ENCODE measurements around the gene NSMF.

Gene NSMF

GRCh38 chr9:137430723-137431415 is 28.3 kb downstream of the NSMF start:
- Histone ChIP-seq H3K9me3 (ENCODE audit: insufficient read depth, low read depth, low read length) (no peaks in the 10 kb centered on the region), H2AFZ (ENCODE audit: low read length) (no peak overlapping the region), H4K20me1 (ENCODE audit: insufficient read depth, low read length, poor library complexity, severe bottlenecking) (no peaks in the 10 kb centered on the region), H3K9me2 (replicated peaks; ENCODE audit: low read depth, low read length) (no peaks in the 10 kb centered on the region), H3K9ac (ENCODE audit: low read depth, low read length, poor library complexity, severe bottlenecking) (no peak overlapping the region), H3K4me2 (ENCODE audit: low read depth, low read length, poor library complexity, severe bottlenecking) (no peak overlapping the region), H3F3A (ENCODE audit: low read depth) (no peaks in the 10 kb centered on the region), H3K27me3 (ENCODE audit: insufficient read depth, low read length, poor library complexity, severe bottlenecking) (no peaks in the 10 kb centered on the region), H3K79me2 (ENCODE audit: insufficient read depth, low read length) (no peaks in the 10 kb centered on the region), H3K4me3 (ENCODE audit: low read length, poor library complexity, severe bottlenecking) (no peak overlapping the region), H3K36me3 (ENCODE audit: insufficient read depth, low read length) (no peaks in the 10 kb centered on the region), H3K4me1 (ENCODE audit: insufficient read depth, low read length, poor library complexity, severe bottlenecking) (no peaks in the 10 kb centered on the region)
- TF ChIP-seq EZH2phosphoT487 (IDR thresholded peaks at IDR 0.05; ENCODE audit: borderline replicate concordance) (no peak), CTCF (conservative IDR thresholded peaks at IDR 0.05; ENCODE audit: low read length) (no peak)

- TF ChIP-seq EZH2phosphoT487 (IDR thresholded peaks at IDR 0.05; ENCODE audit: borderline replicate concordance), result no peak
- TF ChIP-seq CTCF (conservative IDR thresholded peaks at IDR 0.05; ENCODE audit: low read length), result no peak
- H3K9me3 ChIP-seq (ENCODE audit: insufficient read depth, low read depth, low read length), result no peaks in the 10 kb centered on the region
- H3K4me2 ChIP-seq (ENCODE audit: low read depth, low read length, poor library complexity, severe bottlenecking), result no peak overlapping the region
- H3K79me2 ChIP-seq (ENCODE audit: insufficient read depth, low read length), result no peaks in the 10 kb centered on the region
- H4K20me1 ChIP-seq (ENCODE audit: insufficient read depth, low read length, poor library complexity, severe bottlenecking), result no peaks in the 10 kb centered on the region
- no peak overlapping the region for H2AFZ ChIP-seq (ENCODE audit: low read length)
- no peaks in the 10 kb centered on the region for H3K4me1 ChIP-seq (ENCODE audit: insufficient read depth, low read length, poor library complexity, severe bottlenecking)
- H3K4me3 ChIP-seq (ENCODE audit: low read length, poor library complexity, severe bottlenecking), result no peak overlapping the region
- H3K36me3 ChIP-seq (ENCODE audit: insufficient read depth, low read length), result no peaks in the 10 kb centered on the region
- no peaks in the 10 kb centered on the region for H3K27me3 ChIP-seq (ENCODE audit: insufficient read depth, low read length, poor library complexity, severe bottlenecking)
- no peak overlapping the region for H3K9ac ChIP-seq (ENCODE audit: low read depth, low read length, poor library complexity, severe bottlenecking)
- H3K9me2 ChIP-seq (replicated peaks; ENCODE audit: low read depth, low read length), result no peaks in the 10 kb centered on the region
- no peaks in the 10 kb centered on the region for H3F3A ChIP-seq (ENCODE audit: low read depth)
Observed at GRCh38 chr9:137429974-137430722, 29.0 kb downstream of the NSMF start.

- Histone ChIP-seq H3K9me2 (replicated peaks; ENCODE audit: low read depth, low read length) (no peaks in the 10 kb centered on the region), H3K9me3 (ENCODE audit: insufficient read depth, low read depth, low read length) (no peaks in the 10 kb centered on the region), H3K79me2 (ENCODE audit: insufficient read depth, low read length) (no peaks in the 10 kb centered on the region), H3K4me1 (ENCODE audit: insufficient read depth, low read length, poor library complexity, severe bottlenecking) (no peaks in the 10 kb centered on the region), H3K36me3 (ENCODE audit: insufficient read depth, low read length) (no peaks in the 10 kb centered on the region), H3K4me3 (ENCODE audit: low read length, poor library complexity, severe bottlenecking) (no peak overlapping the region), H4K20me1 (ENCODE audit: insufficient read depth, low read length, poor library complexity, severe bottlenecking) (no peaks in the 10 kb centered on the region), H3K4me2 (ENCODE audit: low read depth, low read length, poor library complexity, severe bottlenecking) (no peak overlapping the region), H3K27me3 (ENCODE audit: insufficient read depth, low read length, poor library complexity, severe bottlenecking) (no peaks in the 10 kb centered on the region), H3K9ac (ENCODE audit: low read depth, low read length, poor library complexity, severe bottlenecking) (no peak overlapping the region), H3F3A (ENCODE audit: low read depth) (no peaks in the 10 kb centered on the region), H2AFZ (ENCODE audit: low read length) (no peak overlapping the region)
- TF ChIP-seq CTCF (conservative IDR thresholded peaks at IDR 0.05; ENCODE audit: low read length), result no peak
- no peak for TF ChIP-seq EZH2phosphoT487 (IDR thresholded peaks at IDR 0.05; ENCODE audit: borderline replicate concordance)
Observed at GRCh38 chr9:137429546-137429890, 29.6 kb downstream of the NSMF start.
